HCT116 (cell line): ENCODE data around the gene IL3RA. TPM values are rescaled to one million over a fixed set of nuclear protein-coding genes. Genes with fewer than 3 reads are reported as not detected.

ENCODE experiments used
- ATAC-seq: fragments of 200-7000 bp; cut with Tn5 transposase; 2 replicates; pipeline ENCODE4 v1.9.1; 2020; ENCODE audit warnings: mild to moderate bottlenecking, moderate library complexity
- BruUV-seq: library from RNA; stranded (reverse); fragments of 400-500 nt; replicated peaks from 2 replicates; lab custom pipeline; 2021; lab: Mats Ljungman, UMichigan
- CTCF ChIA-PET: fragments of 300-600 bp; sonication (Branson Sonifier 250); formaldehyde crosslinking; loops from one replicate; lab custom pipeline; 2021; ENCODE audit warnings: antibody characterized with exemption; lab: Charles Lee
- POLR2A ChIA-PET: fragments of 300-600, 350-600 bp; sonication (Branson Sonifier 250); formaldehyde crosslinking; loops from one replicate; lab custom pipeline; 2021; ENCODE audit warnings: antibody characterized with exemption; lab: Charles Lee
- RAD21 ChIA-PET, 2 experiments: fragments of 300-600 bp; sonication (Branson Sonifier 250); formaldehyde crosslinking; loops; one replicate each; lab custom pipeline; 2023; ENCODE audit warnings: low total read pairs in 2 of 2; ENCODE audit not compliant: uncharacterized antibody in 2 of 2, unreplicated experiment in 2 of 2, low non-redundant PET in 1 of 2; lab: Charles Lee
- DNase-seq: peaks from one replicate; pipeline ENCODE4 v3.0.0-alpha.2; 2010; ENCODE audit warnings: low read depth, low spot score
- H2AFZ ChIP-seq: fragments of 200-600 bp; shearing (Covaris generic), sonication (generic); 2 replicates; pipeline ENCODE4 v1.6.1; 2017; ENCODE audit warnings: low read depth, mixed run types, mixed read lengths, antibody characterized with exemption, low read length; ENCODE audit not compliant: poor library complexity, severe bottlenecking
- H3K27ac ChIP-seq: 2 replicates; pipeline ENCODE4 v1.5.1; 2012; ENCODE audit warnings: low read depth, low read length
- H3K27me3 ChIP-seq: fragments of 200-600 bp; sonication (generic); 2 replicates; pipeline ENCODE4 v1.6.1; 2016; ENCODE audit warnings: mixed run types, low read length, mixed read lengths; ENCODE audit not compliant: insufficient read depth
- H3K36me3 ChIP-seq, 2 experiments: fragments of 200-500 bp in 1 of 2; fragments of 200-600 bp in 1 of 2; sonication (Bioruptor generic) in 1 of 2; sonication (generic) in 1 of 2; 2 replicates each; pipeline versions ENCODE4 v1.5.1 to v1.6.1; 2014 to 2016; ENCODE audit warnings: low read length in 2 of 2, inconsistent platforms in 1 of 2, mixed read lengths in 1 of 2, mixed run types in 1 of 2; ENCODE audit not compliant: insufficient read depth in 2 of 2, control insufficient read depth in 1 of 2
- H3K4me1 ChIP-seq, 2 experiments: fragments of 200-600 bp in 1 of 2; sonication (generic) in 1 of 2; 2 replicates each; pipeline versions ENCODE4 v1.5.1 to v1.6.1; 2012 to 2017; ENCODE audit warnings: low read length in 2 of 2, inconsistent platforms in 1 of 2, mild to moderate bottlenecking in 1 of 2, mixed read lengths in 1 of 2, mixed run types in 1 of 2, moderate library complexity in 1 of 2; ENCODE audit not compliant: insufficient read depth in 2 of 2, control insufficient read depth in 1 of 2
- H3K4me2 ChIP-seq: fragments of 200-600 bp; sonication (generic); 2 replicates; pipeline ENCODE4 v1.6.1; 2017; ENCODE audit warnings: mixed run types, low read length, mixed read lengths
- H3K4me3 ChIP-seq, 2 experiments: fragments of 200-600 bp in 1 of 2; sonication (generic) in 1 of 2; replicated peaks in 1 of 2; 2 replicates each; pipeline ENCODE4 v1.5.1; 2011 to 2016; ENCODE audit warnings: low read length in 2 of 2, control low read depth in 1 of 2, low read depth in 1 of 2, mild to moderate bottlenecking in 1 of 2, mixed read lengths in 1 of 2, mixed run types in 1 of 2
- H3K79me2 ChIP-seq: fragments of 200-600 bp; sonication (generic); 2 replicates; pipeline ENCODE4 v1.6.1; 2017; ENCODE audit warnings: mild to moderate bottlenecking, mixed run types, low read length, moderate library complexity, mixed read lengths; ENCODE audit not compliant: insufficient read depth
- H3K9ac ChIP-seq: fragments of 200-600 bp; sonication (generic); 2 replicates; pipeline ENCODE4 v1.6.1; 2016; ENCODE audit warnings: low read length, mixed read lengths
- H3K9me2 ChIP-seq: fragments of 200-600 bp; sonication (generic), shearing (Covaris generic); 2 replicates; pipeline ENCODE4 v1.6.1; 2017; ENCODE audit warnings: mixed run types, mild to moderate bottlenecking, moderate library complexity; ENCODE audit not compliant: insufficient read depth
- H3K9me3 ChIP-seq, 2 experiments: fragments of 200-500 bp in 1 of 2; fragments of 200-600 bp in 1 of 2; sonication (Bioruptor generic) in 1 of 2; sonication (generic) in 1 of 2; 2 replicates each; pipeline ENCODE4 v1.6.1; 2014 to 2017; ENCODE audit warnings: low read length in 2 of 2, mixed read lengths in 2 of 2, inconsistent platforms in 1 of 2, low read depth in 1 of 2, mild to moderate bottlenecking in 1 of 2, mixed run types in 1 of 2, moderate library complexity in 1 of 2; ENCODE audit not compliant: control insufficient read depth in 1 of 2, insufficient read depth in 1 of 2
- H4K20me1 ChIP-seq: fragments of 200-600 bp; sonication (generic), shearing (Covaris generic); 2 replicates; pipeline ENCODE4 v1.6.1; 2017; ENCODE audit warnings: mixed run types, mild to moderate bottlenecking, moderate library complexity; ENCODE audit not compliant: insufficient read depth
- ATF3 ChIP-seq: IDR thresholded peaks from 2 replicates; pipeline ENCODE4 v1.6.1; 2012
- CBX3 ChIP-seq: IDR thresholded peaks from 2 replicates; pipeline ENCODE4 v1.6.1; 2012; ENCODE audit warnings: low read depth
- CTCF ChIP-seq, 3 experiments: fragments of 200-600 bp in 1 of 3; sonication (generic) in 1 of 3; IDR thresholded peaks in 2 of 3; conservative IDR thresholded peaks in 1 of 3; 2 replicates each; pipeline ENCODE4 v1.5.1; 2012 to 2017; ENCODE audit warnings: low read depth in 2 of 3, low read length in 2 of 3, antibody characterized with exemption in 1 of 3, borderline replicate concordance in 1 of 3, control low read depth in 1 of 3, mild to moderate bottlenecking in 1 of 3, mixed read lengths in 1 of 3, mixed run types in 1 of 3, moderate library complexity in 1 of 3; ENCODE audit not compliant: insufficient read depth in 1 of 3
- EGR1 ChIP-seq: IDR thresholded peaks from 2 replicates; pipeline ENCODE4 v1.6.1; 2012; ENCODE audit warnings: low read depth
- EZH2 ChIP-seq: fragments of 200-600 bp; sonication (generic); IDR thresholded peaks from 2 replicates; pipeline ENCODE4 v1.6.1; 2017; ENCODE audit warnings: antibody characterized with exemption, mixed run types
- EZH2phosphoT487 ChIP-seq: fragments of 200-600 bp; IDR thresholded peaks from 2 replicates; pipeline ENCODE4 v1.6.1; 2018; ENCODE audit warnings: antibody characterized with exemption, borderline replicate concordance
- FOSL1 ChIP-seq: IDR thresholded peaks from 2 replicates; pipeline ENCODE4 v1.6.1; 2012; ENCODE audit warnings: low read depth
- MAX ChIP-seq: IDR thresholded peaks from 2 replicates; pipeline ENCODE4 v1.6.1; 2012
- POLR2A ChIP-seq: IDR thresholded peaks from 2 replicates; pipeline ENCODE4 v1.7.0; 2011; ENCODE audit warnings: borderline replicate concordance; ENCODE audit not compliant: insufficient read depth, insufficient read length; ENCODE audit errors: extremely low read depth
- POLR2AphosphoS5 ChIP-seq: IDR thresholded peaks from 2 replicates; pipeline ENCODE4 v1.6.1; 2011; ENCODE audit warnings: mild to moderate bottlenecking, low read depth, low read length, moderate library complexity
- REST ChIP-seq: IDR thresholded peaks from 2 replicates; pipeline ENCODE4 v1.6.1; 2012; ENCODE audit warnings: low read depth
- SIN3A ChIP-seq: IDR thresholded peaks from 2 replicates; pipeline ENCODE4 v1.6.1; 2012; ENCODE audit warnings: low read depth
- SRF ChIP-seq: IDR thresholded peaks from 2 replicates; pipeline ENCODE4 v1.6.1; 2012; ENCODE audit warnings: low read depth
- TCF7L2 ChIP-seq: IDR thresholded peaks from 2 replicates; pipeline ENCODE4 v1.7.0; 2011; ENCODE audit warnings: borderline replicate concordance, inconsistent platforms; ENCODE audit not compliant: insufficient read depth, insufficient read length; ENCODE audit errors: extremely low read depth
- ZBTB33 ChIP-seq: IDR thresholded peaks from 2 replicates; pipeline ENCODE4 v1.6.1; 2011; ENCODE audit warnings: mild to moderate bottlenecking, low read length, moderate library complexity; ENCODE audit not compliant: insufficient replicate concordance; ENCODE audit errors: extremely low read depth
- ZNF274 ChIP-seq: fragments of 200-500 bp; sonication (Bioruptor generic); IDR thresholded peaks from 2 replicates; pipeline ENCODE4 v1.6.1; 2014; ENCODE audit warnings: mild to moderate bottlenecking, low read depth, low read length, inconsistent platforms
- intact Hi-C: fragments of 100-400 bp; cut with micrococcal nuclease; formaldehyde crosslinking; loops from 2 replicates; pipeline ENCODE4 v1.10.0; 2022
- total RNA-seq: library from RNA; stranded (reverse); gene quantifications from one replicate; pipeline ENCODE4 v1.2.1, GENCODE V29; 2021; ENCODE audit not compliant: unreplicated experiment

Gene IL3RA
- total RNA-seq, 1 experiment from 2014 or later = not detected

- TF ChIP-seq EZH2phosphoT487 (no peak), ZNF274 (no peak), EGR1 (no peak), REST (no peak), SIN3A (no peak), CTCF (IDR thresholded peaks at IDR 0.05 in 2 of 3, conservative IDR thresholded peaks at IDR 0.05 in 1 of 3; ENCODE audit: borderline replicate concordance in 1 of 3, insufficient read depth in 1 of 3, low read depth in 2 of 3, low read length in 2 of 3) (no peak), ATF3 (no peak), ZBTB33 (no peak), POLR2A (no peak), EZH2 (no peak), TCF7L2 (no peak), SRF (no peak), FOSL1 (no peak), POLR2AphosphoS5 (no peak), CBX3 (no peak), MAX (no peak)
- Histone ChIP-seq H3K4me1 (peaks cover 10 to 17% of the 10 kb centered on the region in 2 experiments; a peak in 3 of 4 replicates), H3K27me3 (no peaks in the 10 kb centered on the region), H3K27ac (no peak overlapping the region), H3K4me3 (no peak overlapping the region), H3K79me2 (peaks cover 35% of the 10 kb centered on the region), H4K20me1 (no peaks in the 10 kb centered on the region), H3K9me2 (no peaks in the 10 kb centered on the region), H2AFZ (no peak overlapping the region), H3K9ac (no peak overlapping the region), H3K4me2 (peak overlapping the region; percentile 9; the same call in 1 of the 2 replicates), H3K9me3 (no peaks in the 10 kb centered on the region), H3K36me3 (peaks cover 0 to 13% of the 10 kb centered on the region in 2 experiments; a peak in 1 of 4 replicates)
- ATAC-seq = no peak
- intact Hi-C loops = no loop called here
- BruUV-seq = no TSS peak
- RAD21 ChIA-PET = no interaction called here
- POLR2A ChIA-PET = no interaction called here
- DNase-seq = no peak
- CTCF ChIA-PET = no interaction called here
Observed at GRCh38 chrX:1394731-1395501, 58.3 kb downstream of the IL3RA start.
